Smooth muscle cell (in vitro differentiated cells): Measurements from ENCODE around the gene MAD1L1. TPM values are rescaled to one million over a fixed set of nuclear protein-coding genes. Genes with fewer than 3 reads are reported as not detected.

ENCODE experiments used
- DNase-seq: peaks from one replicate; lab custom pipeline; 2025; ENCODE audit not compliant: unreplicated experiment; lab: John Stamatoyannopoulos, UW
- H2AFZ ChIP-seq: fragments of 200-600 bp; sonication (generic); 2 replicates; pipeline ENCODE4 v1.6.0; 2016; ENCODE audit warnings: antibody characterized with exemption, low read depth, mild to moderate bottlenecking
- H3F3A ChIP-seq: fragments of 200-600 bp; sonication (generic); 2 replicates; pipeline ENCODE4 v1.6.0; 2017; ENCODE audit warnings: antibody characterized with exemption, low read depth
- H3K27ac ChIP-seq: fragments of 200-600 bp; sonication (generic); 2 replicates; pipeline ENCODE4 v1.5.1; 2016; ENCODE audit warnings: low read depth, mild to moderate bottlenecking
- H3K27me3 ChIP-seq: fragments of 200-600 bp; sonication (generic); 2 replicates; pipeline ENCODE4 v1.6.1; 2016; ENCODE audit warnings: low read depth, mild to moderate bottlenecking
- H3K36me3 ChIP-seq: fragments of 200-600 bp; sonication (generic); 2 replicates; pipeline ENCODE4 v1.5.1; 2016; ENCODE audit warnings: low read depth
- H3K4me1 ChIP-seq: fragments of 200-600 bp; sonication (generic); 2 replicates; pipeline ENCODE4 v1.5.1; 2016; ENCODE audit warnings: low read depth
- H3K4me2 ChIP-seq: fragments of 200-600 bp; sonication (generic); 2 replicates; pipeline ENCODE4 v1.6.0; 2016; ENCODE audit warnings: mild to moderate bottlenecking
- H3K4me3 ChIP-seq: fragments of 200-600 bp; sonication (generic); 2 replicates; pipeline ENCODE4 v1.5.1; 2016; ENCODE audit warnings: mild to moderate bottlenecking
- H3K79me2 ChIP-seq: fragments of 200-600 bp; sonication (generic); 2 replicates; pipeline ENCODE4 v1.6.0; 2016; ENCODE audit warnings: low read depth, mild to moderate bottlenecking
- H3K9ac ChIP-seq: fragments of 200-600 bp; sonication (generic); 2 replicates; pipeline ENCODE4 v1.6.0; 2016; ENCODE audit warnings: low read depth
- H3K9me3 ChIP-seq: fragments of 200-600 bp; sonication (generic); replicated peaks from 2 replicates; pipeline ENCODE4 v1.5.1; 2016; ENCODE audit warnings: low read depth
- H4K20me1 ChIP-seq: fragments of 200-600 bp; sonication (generic); 2 replicates; pipeline ENCODE4 v1.6.0; 2016; ENCODE audit warnings: low read depth
- CTCF ChIP-seq: fragments of 200-600 bp; sonication (generic); IDR thresholded peaks from 2 replicates; pipeline ENCODE4 v1.5.1; 2017; ENCODE audit warnings: borderline replicate concordance, mild to moderate bottlenecking, antibody characterized with exemption; ENCODE audit not compliant: insufficient read depth, poor library complexity, severe bottlenecking
- WGBS: methylation state at CpG from one replicate; pipeline ENCODE4 v1.1.7; 2016; ENCODE audit warnings: low lambda C conversion rate; 5-methylcytosine and 5-hydroxymethylcytosine counted together
- polyA plus RNA-seq: library from polyadenylated mRNA; unstranded; fragments of >200 nt; fragmentation: Nextera tagmentation; extraction: Ambion mirVana; gene quantifications from 2 replicates; pipeline ENCODE4 v1.2.1, GENCODE V29; 2016
- total RNA-seq: library from RNA; depleted of rRNA; stranded (reverse); fragments of >200 nt; gene quantifications from 2 replicates; pipeline ENCODE4 v1.2.3, GENCODE V29; 2014

MAD1L1 gene
- total and polyA plus RNA-seq, 2 experiments from 2014 or later = 33.4 to 60.7 TPM

- no peaks in the 10 kb centered on the region for H3K36me3 ChIP-seq
- no peak for DNase-seq
- H4K20me1 ChIP-seq = peaks cover 7% of the 10 kb centered on the region
- H3K4me3 ChIP-seq = no peak overlapping the region
- H2AFZ ChIP-seq = no peak overlapping the region
- no peak for TF ChIP-seq CTCF
- no peaks in the 10 kb centered on the region for H3K79me2 ChIP-seq
- H3K9me3 ChIP-seq = no peaks in the 10 kb centered on the region
- H3K4me2 ChIP-seq = no peak overlapping the region
- no peak overlapping the region for H3K27ac ChIP-seq
- no peaks in the 10 kb centered on the region for H3F3A ChIP-seq
- no peaks in the 10 kb centered on the region for H3K27me3 ChIP-seq
- H3K9ac ChIP-seq = no peak overlapping the region
- WGBS = 97% methylated on average over 18 of the region's 18 CpGs
- no peaks in the 10 kb centered on the region for H3K4me1 ChIP-seq
These were observed 134.7 kb downstream of the MAD1L1 start for GRCh38 chr7:2098056-2098455.

GRCh38 chr7:2097492-2097891, 135.3 kb downstream of the MAD1L1 start:
- Histone ChIP-seq H3K9ac (no peak overlapping the region), H3K4me2 (no peak overlapping the region), H3K9me3 (no peaks in the 10 kb centered on the region), H3K27ac (no peak overlapping the region), H4K20me1 (peaks cover 7% of the 10 kb centered on the region), H3F3A (no peaks in the 10 kb centered on the region), H3K79me2 (no peaks in the 10 kb centered on the region), H3K36me3 (no peaks in the 10 kb centered on the region), H3K4me1 (no peaks in the 10 kb centered on the region), H2AFZ (no peak overlapping the region), H3K4me3 (no peak overlapping the region), H3K27me3 (no peaks in the 10 kb centered on the region)
- TF ChIP-seq CTCF = no peak
- no peak for DNase-seq
- 94% methylated on average over 11 of the region's 11 CpGs for WGBS

GRCh38 chr7:2096692-2097387, 135.9 kb downstream of the MAD1L1 start:
- no peak overlapping the region for H3K27ac ChIP-seq
- no peak overlapping the region for H3K9ac ChIP-seq
- H3K27me3 ChIP-seq = no peaks in the 10 kb centered on the region
- WGBS = 98% methylated on average over 26 of the region's 28 CpGs
- no peaks in the 10 kb centered on the region for H3K9me3 ChIP-seq
- no peak overlapping the region for H3K4me3 ChIP-seq
- no peaks in the 10 kb centered on the region for H3K79me2 ChIP-seq
- H3F3A ChIP-seq = no peaks in the 10 kb centered on the region
- peaks cover 7% of the 10 kb centered on the region for H4K20me1 ChIP-seq
- no peak for TF ChIP-seq CTCF
- no peak for DNase-seq
- no peaks in the 10 kb centered on the region for H3K4me1 ChIP-seq
- no peak overlapping the region for H3K4me2 ChIP-seq
- H3K36me3 ChIP-seq = no peaks in the 10 kb centered on the region
- no peak overlapping the region for H2AFZ ChIP-seq

GRCh38 chr7:2095436-2095835, 137.3 kb downstream of the MAD1L1 start:
- no peaks in the 10 kb centered on the region for H3K79me2 ChIP-seq
- no peak for DNase-seq
- no peaks in the 10 kb centered on the region for H3K27me3 ChIP-seq

More at GRCh38 chr7:2095436-2095835, 137.3 kb downstream of the MAD1L1 start:
- WGBS = 97% methylated on average over 20 of the region's 20 CpGs
- no peaks in the 10 kb centered on the region for H3F3A ChIP-seq
- H3K36me3 ChIP-seq = no peaks in the 10 kb centered on the region
- H4K20me1 ChIP-seq = peaks cover 7% of the 10 kb centered on the region
- TF ChIP-seq CTCF = no peak
- no peak overlapping the region for H3K4me3 ChIP-seq
- H3K4me2 ChIP-seq = no peak overlapping the region
- no peaks in the 10 kb centered on the region for H3K9me3 ChIP-seq
- H3K9ac ChIP-seq = no peak overlapping the region
- no peaks in the 10 kb centered on the region for H3K4me1 ChIP-seq
- no peak overlapping the region for H2AFZ ChIP-seq
- H3K27ac ChIP-seq = no peak overlapping the region
